LNCAP (cell line): ENCODE measurements around the gene BPIFB1.

Experiments
- CTCF ChIP-seq: fragments of 450-650 bp; IDR thresholded peaks from 2 replicates; pipeline ENCODE4 v1.5.1; 2017; ENCODE audit warnings: mild to moderate bottlenecking

BPIFB1 gene

GRCh38 chr20:33280000-33280680 is 2.9 kb upstream of the BPIFB1 start:
- TF ChIP-seq CTCF: no peak

GRCh38 chr20:33280775-33281174 is 2.2 kb upstream of the BPIFB1 start:
- TF ChIP-seq CTCF: no peak

- TF ChIP-seq CTCF: no peak
Measured at GRCh38 chr20:33281550-33282146, 1.4 kb upstream of the BPIFB1 start.

GRCh38 chr20:33282196-33282934 is 649 bp upstream of the BPIFB1 start:
- TF ChIP-seq CTCF: no peak

- TF ChIP-seq CTCF: no peak
Measured at GRCh38 chr20:33284284-33284683, 1.3 kb downstream of the BPIFB1 start.

GRCh38 chr20:33284937-33285336 is 1.9 kb downstream of the BPIFB1 start:
- TF ChIP-seq CTCF: no peak

GRCh38 chr20:33285861-33286495 is 3.0 kb downstream of the BPIFB1 start:
- TF ChIP-seq CTCF: no peak
